GM12878 (cell line): ENCODE measurements around the gene GALE. TPM values are rescaled to one million over a fixed set of nuclear protein-coding genes. Genes with fewer than 3 reads are reported as not detected.

Source experiments
- ATAC-seq: fragments of 200-7000 bp; cut with Tn5 transposase; 3 replicates; pipeline ENCODE4 v1.9.1; 2020; ENCODE audit warnings: mild to moderate bottlenecking, moderate library complexity
- BruUV-seq: library from RNA; stranded (reverse); fragments of 400-500 nt; replicated peaks from 2 replicates; lab custom pipeline; 2021; lab: Mats Ljungman, UMichigan
- CTCF ChIA-PET: fragments of 300-600 bp; sonication (Branson Sonifier 250); formaldehyde crosslinking; extraction: SDS; loops from one replicate; lab custom pipeline; 2021; ENCODE audit warnings: inconsistent platforms; lab: Yijun Ruan, JAX
- POLR2A ChIA-PET: fragments of 350-600 bp; formaldehyde crosslinking; extraction: SDS; loops from one replicate; lab custom pipeline; 2021; ENCODE audit warnings: inconsistent platforms; lab: Charles Lee
- RAD21 ChIA-PET: fragments of 300-600 bp; sonication (Branson Sonifier 250); formaldehyde crosslinking; loops from one replicate; lab custom pipeline; 2023; ENCODE audit warnings: antibody characterized with exemption; ENCODE audit not compliant: unreplicated experiment; lab: Charles Lee
- SMC1A ChIA-PET: fragments of 300-600 bp; sonication (Branson Sonifier 250); formaldehyde crosslinking; loops from one replicate; lab custom pipeline; 2023; ENCODE audit not compliant: unreplicated experiment, uncharacterized antibody; lab: Charles Lee
- DNase-seq: peaks from one replicate; pipeline ENCODE4 v3.0.0-alpha.2; 2011; ENCODE audit warnings: low read depth, low spot score
- FAIRE-seq: peaks from 3 replicates; lab custom pipeline; 2011; peaks lifted over from hg19 to GRCh38; lab: Jason Lieb, UNC
- H2AFZ ChIP-seq: 2 replicates; pipeline ENCODE4 v1.6.0; 2011; ENCODE audit warnings: low read depth, low read length, control low read depth; ENCODE audit not compliant: control insufficient read depth
- H3K27ac ChIP-seq: 2 replicates; pipeline ENCODE4 v1.5.1; 2011; ENCODE audit warnings: control low read depth; ENCODE audit not compliant: control insufficient read depth, insufficient read depth
- H3K27me3 ChIP-seq, 2 experiments: replicated peaks in 1 of 2; 2 replicates each; pipeline versions ENCODE4 v1.6.0 to v1.6.1; 2011; ENCODE audit warnings: low read length in 1 of 2; ENCODE audit not compliant: control insufficient read depth in 2 of 2, insufficient read depth in 2 of 2
- H3K36me3 ChIP-seq, 2 experiments: 2 replicates each; pipeline ENCODE4 v1.5.1; 2011; ENCODE audit warnings: low read length in 1 of 2; ENCODE audit not compliant: control insufficient read depth in 2 of 2, insufficient read depth in 2 of 2
- H3K4me1 ChIP-seq: 2 replicates; pipeline ENCODE4 v1.6.1; 2011; ENCODE audit warnings: mild to moderate bottlenecking, low read length, moderate library complexity, mixed read lengths; ENCODE audit not compliant: control insufficient read depth, insufficient read depth
- H3K4me2 ChIP-seq: 2 replicates; pipeline ENCODE4 v1.6.0; 2011; ENCODE audit warnings: control low read depth; ENCODE audit not compliant: control insufficient read depth, insufficient read depth
- H3K4me3 ChIP-seq: fragments of 200-600 bp; sonication (generic); 2 replicates; pipeline ENCODE4 v1.5.1; 2016
- H3K79me2 ChIP-seq: 2 replicates; pipeline ENCODE4 v1.6.0; 2011; ENCODE audit warnings: low read length; ENCODE audit not compliant: control insufficient read depth, insufficient read depth
- H3K9ac ChIP-seq: 2 replicates; pipeline ENCODE4 v1.8.0; 2011; ENCODE audit warnings: low read length, control low read depth, mixed read lengths; ENCODE audit not compliant: control insufficient read depth, insufficient read depth
- H3K9me3 ChIP-seq: replicated peaks from 3 replicates; pipeline ENCODE4 v1.5.1; 2011; ENCODE audit warnings: mild to moderate bottlenecking, low read length; ENCODE audit not compliant: control insufficient read depth, insufficient read depth
- H4K20me1 ChIP-seq: 2 replicates; pipeline ENCODE4 v1.6.0; 2011; ENCODE audit not compliant: control insufficient read depth, insufficient read depth
- BHLHE40 ChIP-seq, 2 experiments: fragments of 450-650 bp in 1 of 2; IDR thresholded peaks; 2 replicates each; pipeline ENCODE4 v1.6.1; 2011 to 2017; ENCODE audit warnings: low read depth in 2 of 2, borderline replicate concordance in 1 of 2, improper control_type of control experiment in 1 of 2, low read length in 1 of 2, mild to moderate bottlenecking in 1 of 2
- DPF2 ChIP-seq: fragments of 450-650 bp; IDR thresholded peaks from 2 replicates; pipeline ENCODE4 v1.6.1; 2017; ENCODE audit warnings: mild to moderate bottlenecking
- EED ChIP-seq: sonication (generic); IDR thresholded peaks from 2 replicates; pipeline ENCODE4 v1.6.1; 2016; ENCODE audit warnings: antibody characterized with exemption, low read depth
- FOS ChIP-seq: IDR thresholded peaks from 3 replicates; pipeline ENCODE4 v1.6.1; 2011; ENCODE audit warnings: borderline replicate concordance; ENCODE audit not compliant: insufficient read length; ENCODE audit errors: extremely low read depth
- IRF4 ChIP-seq: IDR thresholded peaks from 2 replicates; pipeline ENCODE4 v1.6.1; 2011; ENCODE audit warnings: low read depth, low read length
- MTA3 ChIP-seq: IDR thresholded peaks from 2 replicates; pipeline ENCODE4 v1.6.1; 2012; ENCODE audit warnings: low read length, inconsistent platforms, borderline replicate concordance
- RELA ChIP-seq: fragments of 450-650 bp; IDR thresholded peaks from 2 replicates; pipeline ENCODE4 v1.8.0; 2014; ENCODE audit warnings: borderline replicate concordance; ENCODE audit not compliant: partially characterized antibody
- RUNX3 ChIP-seq: IDR thresholded peaks from 2 replicates; pipeline ENCODE4 v1.6.1; 2012; ENCODE audit warnings: low read length, inconsistent platforms
- SMC3 ChIP-seq: IDR thresholded peaks from 2 replicates; pipeline ENCODE4 v1.6.1; 2011; ENCODE audit warnings: low read length, improper control_type of control experiment, borderline replicate concordance
- SPI1 ChIP-seq: IDR thresholded peaks from 2 replicates; pipeline ENCODE4 v1.6.1; 2011; ENCODE audit warnings: low read depth, mild to moderate bottlenecking, low read length, moderate library complexity, borderline replicate concordance; ENCODE audit not compliant: insufficient read depth
- SREBF1 ChIP-seq: IDR thresholded peaks from 2 replicates; pipeline ENCODE4 v1.6.1; 2012; ENCODE audit warnings: mild to moderate bottlenecking, low read length
- TCF12 ChIP-seq: IDR thresholded peaks from 2 replicates; pipeline ENCODE4 v1.6.1; 2011; ENCODE audit warnings: low read depth, mild to moderate bottlenecking, low read length
- ZNF24 ChIP-seq: fragments of 450-650 bp; IDR thresholded peaks from 2 replicates; pipeline ENCODE4 v1.6.1; 2017; ENCODE audit warnings: antibody characterized with exemption, mild to moderate bottlenecking
- WGBS: methylation state at CpG from one replicate; pipeline ENCODE4 v1.1.6; 2016; ENCODE audit warnings: low lambda C conversion rate; ENCODE audit not compliant: insufficient replicate concordance, insufficient coverage; ENCODE audit errors: missing lambda C conversion rate; 5-methylcytosine and 5-hydroxymethylcytosine counted together
- in situ Hi-C: fragments of 300-500 bp; cut with MboI; formaldehyde crosslinking; loops from 9 replicates; pipeline ENCODE4 v1.14.3; 2018; ENCODE audit warnings: mixed read lengths
- intact Hi-C: fragments of 100-400 bp; cut with micrococcal nuclease; formaldehyde crosslinking; loops from one replicate; pipeline ENCODE4 v1.14.2; 2022; ENCODE audit not compliant: unreplicated experiment
- polyA plus RNA-seq, 11 experiments: library from polyadenylated mRNA; depleted of rRNA in 4 of 11; unstranded in 6 of 11; stranded (reverse) in 5 of 11; fragments of >200 nt; fragmentation: Nextera tagmentation in 4 of 11; fragmentation: Illumina TruSeq in 1 of 11; extraction: Ambion mirVana in 4 of 11; extraction: Trizol in 1 of 11; gene quantifications; 1 replicate in 1 of 11; 2 replicates in 10 of 11; pipeline versions ENCODE4 v1.2.1 to v1.2.3, GENCODE V29; 2011 to 2016; ENCODE audit warnings: inconsistent platforms in 2 of 11, missing spikeins in 2 of 11, low read depth in 1 of 11
- total RNA-seq, 4 experiments: library from RNA; depleted of rRNA in 3 of 4; stranded (reverse); fragments of >200 nt in 3 of 4; fragmentation: Illumina TruSeq in 1 of 4; extraction: Trizol in 1 of 4; gene quantifications; 2 replicates each; pipeline versions ENCODE4 v1.2.1 to v1.2.3, GENCODE V29; 2013 to 2021
- TF ChIP-seq, protein P1 (sequence below): fragments of 450-650 bp; IDR thresholded peaks from 2 replicates; pipeline ENCODE4 v1.6.1; 2016; ENCODE audit warnings: mild to moderate bottlenecking, moderate library complexity, borderline replicate concordance

The GALE gene
- total and polyA plus RNA-seq, 10 of the 15 experiments (the other 5 are each of a cell fraction or from before 2014, with no cell fraction given) = 4.2 to 93.7 (median 40.4) TPM

DNA sequence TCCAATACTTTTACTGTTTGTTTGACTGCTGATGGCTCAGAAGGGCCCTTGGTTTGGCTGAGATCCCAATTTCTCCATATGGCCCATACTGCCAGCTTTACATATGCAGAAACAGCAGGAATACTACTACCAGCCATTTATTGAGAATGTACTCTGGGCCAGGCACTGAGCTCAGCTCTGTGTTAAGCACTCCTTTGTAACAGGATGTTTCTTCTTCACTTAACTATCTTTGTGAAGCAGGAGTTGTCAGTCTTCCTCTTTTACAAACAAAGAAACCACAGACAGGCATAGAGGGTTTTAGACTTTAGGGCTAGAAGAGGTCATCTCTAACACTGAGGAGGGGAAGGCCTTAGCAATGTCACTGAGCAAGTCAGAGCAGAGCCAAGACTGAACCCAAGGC, 16.4 kb upstream of the GALE start:
- ATAC-seq = peak; percentile 61
- DNase-seq = no peak
- peak; percentile 88 for FAIRE-seq
- intact Hi-C loops = loop anchor here (10.0 kb wide), 1 partner anchor 208 kb away; no protein-coding TSS in a partner anchor
- no TSS peak for BruUV-seq
- TF ChIP-seq RUNX3 = peak; percentile 16; the same call in 1 of the 2 replicates
- peak; percentile 4; the same call in 1 of the 2 replicates for TF ChIP-seq SPI1
- no peak for TF ChIP-seq BHLHE40 (IDR thresholded peaks at IDR 0.05; ENCODE audit: borderline replicate concordance in 1 of 2, low read depth in 2 of 2, low read length in 1 of 2)
- TF ChIP-seq, all 136 proteins: peak for 2
- ChIA-PET RAD21 (interaction anchor here (1.8 kb wide), 1 partner anchor 11 kb away, joined by 5 read pairs; no protein-coding TSS in a partner anchor), CTCF (interaction anchor here (0.9 to 2.8 kb wide), 6 partner anchors 7 to 100 kb away, joined by 3 to 13 read pairs (median 4); no protein-coding TSS in a partner anchor), POLR2A (interaction anchor here (1.1 to 1.9 kb wide), 3 partner anchors 8 to 93 kb away, joined by 3 to 5 read pairs (median 4); partner anchors contain the start of gene HMGCL), SMC1A (interaction anchor here (1.0 to 3.5 kb wide), 4 partner anchors 8 to 99 kb away, joined by 3 to 12 read pairs (median 5); partner anchors contain the start of gene HMGCL)
- H3K9me3 ChIP-seq = no peaks in the 10 kb centered on the region
- H3K27me3 ChIP-seq = no peaks in the 10 kb centered on the region
- H3K27ac ChIP-seq = no peak overlapping the region; the same call in 1 of the 2 replicates
- H3K79me2 ChIP-seq = no peaks in the 10 kb centered on the region
- in situ Hi-C loops = no loop called here
- no peak overlapping the region for H3K4me2 ChIP-seq
- H3K4me3 ChIP-seq = no peak overlapping the region
- H2AFZ ChIP-seq = no peak overlapping the region
- H4K20me1 ChIP-seq = no peaks in the 10 kb centered on the region
- H3K4me1 ChIP-seq = peaks cover 13% of the 10 kb centered on the region
- no peak overlapping the region for H3K9ac ChIP-seq
- H3K36me3 ChIP-seq = peaks cover 0 to 11% of the 10 kb centered on the region in 2 experiments; a peak in 1 of 4 replicates

DNA sequence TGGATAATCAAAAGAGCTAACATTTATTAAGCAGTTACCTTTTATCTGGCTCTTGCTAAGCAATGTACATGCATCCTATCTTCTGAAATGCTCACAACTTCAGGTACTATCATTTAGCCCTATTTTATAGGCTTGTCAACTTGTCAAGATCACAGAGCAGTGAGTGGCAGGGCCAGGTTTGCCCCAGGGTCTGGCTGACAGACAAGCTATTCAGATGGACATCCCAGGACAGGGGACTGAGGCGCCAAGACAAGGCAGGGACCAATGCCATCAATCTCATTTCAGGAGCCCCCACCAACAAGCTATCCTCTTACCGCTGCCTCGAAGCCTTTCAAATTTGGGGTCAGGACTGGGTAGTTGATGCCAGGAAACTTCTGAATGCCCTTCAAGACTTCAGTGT, 15.8 kb upstream of the GALE start:
- peaks cover 13% of the 10 kb centered on the region for H3K4me1 ChIP-seq
- no peak for FAIRE-seq
- intact Hi-C loops = loop anchor here (10.0 kb wide), 1 partner anchor 208 kb away; no protein-coding TSS in a partner anchor
- H4K20me1 ChIP-seq = no peaks in the 10 kb centered on the region
- no peak for ATAC-seq
- no peak for DNase-seq
- ChIA-PET RAD21 (interaction anchor here (1.8 kb wide), 1 partner anchor 12 kb away, joined by 5 read pairs; no protein-coding TSS in a partner anchor), CTCF (interaction anchor here (0.6 to 2.3 kb wide), 9 partner anchors 8 to 287 kb away, joined by 3 to 8 read pairs (median 3); no protein-coding TSS in a partner anchor), SMC1A (interaction anchor here (0.6 to 3.5 kb wide), 5 partner anchors 8 to 100 kb away, joined by 3 to 12 read pairs (median 3); partner anchors contain the start of gene HMGCL), POLR2A (interaction anchor here (0.5 to 1.9 kb wide), 4 partner anchors 9 to 94 kb away, joined by 3 to 4 read pairs (median 4); partner anchors contain the start of gene HMGCL)
- no peak overlapping the region for H3K4me3 ChIP-seq
- H3K4me2 ChIP-seq = no peak overlapping the region
- in situ Hi-C loops = no loop called here
- H3K27me3 ChIP-seq = no peaks in the 10 kb centered on the region
- H3K27ac ChIP-seq = no peak overlapping the region
- peaks cover 0 to 11% of the 10 kb centered on the region in 2 experiments; a peak in 1 of 4 replicates for H3K36me3 ChIP-seq
- no peaks in the 10 kb centered on the region for H3K79me2 ChIP-seq
- H3K9me3 ChIP-seq = no peaks in the 10 kb centered on the region
- 97% methylated on average over 3 of the region's 3 CpGs for WGBS
- no peak overlapping the region for H3K9ac ChIP-seq
- no peak overlapping the region for H2AFZ ChIP-seq
- BruUV-seq = no TSS peak
- no peak for TF ChIP-seq ZNF24
- TF ChIP-seq FOS = no peak
- no peak for TF ChIP-seq SMC3
- TF ChIP-seq DPF2 = no peak
- no peak for TF ChIP-seq RELA
- no peak for TF ChIP-seq TCF12
- no peak for TF ChIP-seq EED
- no peak for TF ChIP-seq SREBF1
- TF ChIP-seq MTA3 = no peak
- TF ChIP-seq IRF4 = no peak
- TF ChIP-seq, protein P1, sequence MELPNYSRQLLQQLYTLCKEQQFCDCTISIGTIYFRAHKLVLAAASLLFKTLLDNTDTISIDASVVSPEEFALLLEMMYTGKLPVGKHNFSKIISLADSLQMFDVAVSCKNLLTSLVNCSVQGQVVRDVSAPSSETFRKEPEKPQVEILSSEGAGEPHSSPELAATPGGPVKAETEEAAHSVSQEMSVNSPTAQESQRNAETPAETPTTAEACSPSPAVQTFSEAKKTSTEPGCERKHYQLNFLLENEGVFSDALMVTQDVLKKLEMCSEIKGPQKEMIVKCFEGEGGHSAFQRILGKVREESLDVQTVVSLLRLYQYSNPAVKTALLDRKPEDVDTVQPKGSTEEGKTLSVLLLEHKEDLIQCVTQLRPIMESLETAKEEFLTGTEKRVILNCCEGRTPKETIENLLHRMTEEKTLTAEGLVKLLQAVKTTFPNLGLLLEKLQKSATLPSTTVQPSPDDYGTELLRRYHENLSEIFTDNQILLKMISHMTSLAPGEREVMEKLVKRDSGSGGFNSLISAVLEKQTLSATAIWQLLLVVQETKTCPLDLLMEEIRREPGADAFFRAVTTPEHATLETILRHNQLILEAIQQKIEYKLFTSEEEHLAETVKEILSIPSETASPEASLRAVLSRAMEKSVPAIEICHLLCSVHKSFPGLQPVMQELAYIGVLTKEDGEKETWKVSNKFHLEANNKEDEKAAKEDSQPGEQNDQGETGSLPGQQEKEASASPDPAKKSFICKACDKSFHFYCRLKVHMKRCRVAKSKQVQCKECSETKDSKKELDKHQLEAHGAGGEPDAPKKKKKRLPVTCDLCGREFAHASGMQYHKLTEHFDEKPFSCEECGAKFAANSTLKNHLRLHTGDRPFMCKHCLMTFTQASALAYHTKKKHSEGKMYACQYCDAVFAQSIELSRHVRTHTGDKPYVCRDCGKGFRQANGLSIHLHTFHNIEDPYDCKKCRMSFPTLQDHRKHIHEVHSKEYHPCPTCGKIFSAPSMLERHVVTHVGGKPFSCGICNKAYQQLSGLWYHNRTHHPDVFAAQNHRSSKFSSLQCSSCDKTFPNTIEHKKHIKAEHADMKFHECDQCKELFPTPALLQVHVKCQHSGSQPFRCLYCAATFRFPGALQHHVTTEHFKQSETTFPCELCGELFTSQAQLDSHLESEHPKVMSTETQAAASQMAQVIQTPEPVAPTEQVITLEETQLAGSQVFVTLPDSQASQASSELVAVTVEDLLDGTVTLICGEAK = no peak
